ENCODE results near the gene AIMP2.

- no peak for TF ChIP-seq EZH2 (IDR thresholded peaks at IDR 0.05; ENCODE audit: insufficient read depth, poor library complexity, severe bottlenecking)
- TF ChIP-seq EZH2phosphoT487 (IDR thresholded peaks at IDR 0.05; ENCODE audit: insufficient read depth, low read depth), result no peak
Measured at GRCh38 chr7:6071406-6071805, 62.3 kb downstream of the AIMP2 start.
